ENCODE measurements around the gene HYAL1.

- TF ChIP-seq, protein P1, sequence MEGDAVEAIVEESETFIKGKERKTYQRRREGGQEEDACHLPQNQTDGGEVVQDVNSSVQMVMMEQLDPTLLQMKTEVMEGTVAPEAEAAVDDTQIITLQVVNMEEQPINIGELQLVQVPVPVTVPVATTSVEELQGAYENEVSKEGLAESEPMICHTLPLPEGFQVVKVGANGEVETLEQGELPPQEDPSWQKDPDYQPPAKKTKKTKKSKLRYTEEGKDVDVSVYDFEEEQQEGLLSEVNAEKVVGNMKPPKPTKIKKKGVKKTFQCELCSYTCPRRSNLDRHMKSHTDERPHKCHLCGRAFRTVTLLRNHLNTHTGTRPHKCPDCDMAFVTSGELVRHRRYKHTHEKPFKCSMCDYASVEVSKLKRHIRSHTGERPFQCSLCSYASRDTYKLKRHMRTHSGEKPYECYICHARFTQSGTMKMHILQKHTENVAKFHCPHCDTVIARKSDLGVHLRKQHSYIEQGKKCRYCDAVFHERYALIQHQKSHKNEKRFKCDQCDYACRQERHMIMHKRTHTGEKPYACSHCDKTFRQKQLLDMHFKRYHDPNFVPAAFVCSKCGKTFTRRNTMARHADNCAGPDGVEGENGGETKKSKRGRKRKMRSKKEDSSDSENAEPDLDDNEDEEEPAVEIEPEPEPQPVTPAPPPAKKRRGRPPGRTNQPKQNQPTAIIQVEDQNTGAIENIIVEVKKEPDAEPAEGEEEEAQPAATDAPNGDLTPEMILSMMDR (IDR thresholded peaks at IDR 0.05), result no peak
- TF ChIP-seq POLR2A (IDR thresholded peaks at IDR 0.05), result no peak
- TF ChIP-seq POLR2AphosphoS5 (IDR thresholded peaks at IDR 0.05), result no peak
These were observed 6.5 kb downstream of the HYAL1 start for GRCh38 chr3:50296721-50297383.

Measured in breast epithelium (tissue), 3 donors.